Measurements from ENCODE around the gene TMEM181.

GRCh38 chr6:158570681-158570962, 10.7 kb downstream of the TMEM181 start:
- TF ChIP-seq, protein P1, sequence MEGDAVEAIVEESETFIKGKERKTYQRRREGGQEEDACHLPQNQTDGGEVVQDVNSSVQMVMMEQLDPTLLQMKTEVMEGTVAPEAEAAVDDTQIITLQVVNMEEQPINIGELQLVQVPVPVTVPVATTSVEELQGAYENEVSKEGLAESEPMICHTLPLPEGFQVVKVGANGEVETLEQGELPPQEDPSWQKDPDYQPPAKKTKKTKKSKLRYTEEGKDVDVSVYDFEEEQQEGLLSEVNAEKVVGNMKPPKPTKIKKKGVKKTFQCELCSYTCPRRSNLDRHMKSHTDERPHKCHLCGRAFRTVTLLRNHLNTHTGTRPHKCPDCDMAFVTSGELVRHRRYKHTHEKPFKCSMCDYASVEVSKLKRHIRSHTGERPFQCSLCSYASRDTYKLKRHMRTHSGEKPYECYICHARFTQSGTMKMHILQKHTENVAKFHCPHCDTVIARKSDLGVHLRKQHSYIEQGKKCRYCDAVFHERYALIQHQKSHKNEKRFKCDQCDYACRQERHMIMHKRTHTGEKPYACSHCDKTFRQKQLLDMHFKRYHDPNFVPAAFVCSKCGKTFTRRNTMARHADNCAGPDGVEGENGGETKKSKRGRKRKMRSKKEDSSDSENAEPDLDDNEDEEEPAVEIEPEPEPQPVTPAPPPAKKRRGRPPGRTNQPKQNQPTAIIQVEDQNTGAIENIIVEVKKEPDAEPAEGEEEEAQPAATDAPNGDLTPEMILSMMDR (IDR thresholded peaks at IDR 0.05) = no peak
- no peak for TF ChIP-seq POLR2A (IDR thresholded peaks at IDR 0.05)
